Measurements from ENCODE around the gene SMU1.

The SMU1 gene

DNA sequence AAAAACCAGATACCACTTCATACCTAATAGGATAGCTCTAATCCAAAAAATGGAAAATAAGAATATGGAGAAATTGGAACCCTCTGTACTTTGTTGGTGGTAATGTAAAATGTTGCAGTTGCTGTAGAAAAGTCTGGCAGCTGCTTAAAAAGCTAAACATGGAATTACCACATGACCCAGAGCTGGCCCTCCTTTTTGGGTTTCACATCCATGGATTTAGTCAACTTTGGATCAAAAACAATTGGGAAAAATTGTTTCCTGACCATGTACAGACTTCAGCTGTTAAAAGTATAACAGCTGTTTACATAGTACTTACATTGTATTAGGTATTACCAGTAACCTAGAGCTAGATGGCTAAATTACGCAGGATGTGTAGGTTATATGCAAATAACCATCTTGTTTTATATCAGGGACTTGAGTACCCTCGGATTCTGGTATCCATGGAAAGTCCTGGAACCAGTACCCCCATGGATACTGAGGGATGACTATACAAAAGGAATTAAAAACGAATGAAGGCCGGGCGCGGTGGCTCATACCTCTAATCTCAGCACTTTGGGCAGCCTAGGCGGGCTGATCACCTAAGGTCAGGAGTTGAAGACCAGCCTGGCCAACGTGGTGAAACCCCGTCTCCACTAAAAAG is 35.6 kb downstream of the SMU1 start:
- TF ChIP-seq, protein P1, sequence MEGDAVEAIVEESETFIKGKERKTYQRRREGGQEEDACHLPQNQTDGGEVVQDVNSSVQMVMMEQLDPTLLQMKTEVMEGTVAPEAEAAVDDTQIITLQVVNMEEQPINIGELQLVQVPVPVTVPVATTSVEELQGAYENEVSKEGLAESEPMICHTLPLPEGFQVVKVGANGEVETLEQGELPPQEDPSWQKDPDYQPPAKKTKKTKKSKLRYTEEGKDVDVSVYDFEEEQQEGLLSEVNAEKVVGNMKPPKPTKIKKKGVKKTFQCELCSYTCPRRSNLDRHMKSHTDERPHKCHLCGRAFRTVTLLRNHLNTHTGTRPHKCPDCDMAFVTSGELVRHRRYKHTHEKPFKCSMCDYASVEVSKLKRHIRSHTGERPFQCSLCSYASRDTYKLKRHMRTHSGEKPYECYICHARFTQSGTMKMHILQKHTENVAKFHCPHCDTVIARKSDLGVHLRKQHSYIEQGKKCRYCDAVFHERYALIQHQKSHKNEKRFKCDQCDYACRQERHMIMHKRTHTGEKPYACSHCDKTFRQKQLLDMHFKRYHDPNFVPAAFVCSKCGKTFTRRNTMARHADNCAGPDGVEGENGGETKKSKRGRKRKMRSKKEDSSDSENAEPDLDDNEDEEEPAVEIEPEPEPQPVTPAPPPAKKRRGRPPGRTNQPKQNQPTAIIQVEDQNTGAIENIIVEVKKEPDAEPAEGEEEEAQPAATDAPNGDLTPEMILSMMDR (IDR thresholded peaks at IDR 0.05) = no peak
- H3K27ac ChIP-seq = no peak overlapping the region
- DNase-seq (ENCODE audit: low spot score) = no peak
- H3K4me3 ChIP-seq = no peak overlapping the region

DNA sequence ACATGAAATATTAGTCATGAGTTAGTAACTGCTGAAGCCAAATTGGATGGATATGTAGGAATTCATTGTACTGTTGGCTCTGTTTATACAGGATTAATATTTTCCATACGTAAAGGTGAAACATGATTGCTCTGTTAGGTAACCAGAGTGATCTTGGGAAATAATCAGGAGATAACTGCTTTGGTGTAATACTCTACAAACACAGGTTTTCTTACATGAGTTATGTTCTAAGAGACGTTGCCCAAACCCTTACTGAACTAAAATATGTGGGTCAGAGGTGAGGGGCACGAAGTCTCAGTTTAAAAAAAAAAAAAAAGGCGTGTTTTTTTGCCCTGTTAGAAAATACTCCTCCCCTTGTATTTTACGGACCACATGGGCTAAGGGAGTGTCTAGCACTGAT is 43.6 kb downstream of the SMU1 start:
- TF ChIP-seq, protein P1 (IDR thresholded peaks at IDR 0.05) = no peak
- Histone ChIP-seq H3K27ac (no peak overlapping the region), H3K4me3 (no peak overlapping the region)
- no peak for DNase-seq (ENCODE audit: low spot score)

DNA sequence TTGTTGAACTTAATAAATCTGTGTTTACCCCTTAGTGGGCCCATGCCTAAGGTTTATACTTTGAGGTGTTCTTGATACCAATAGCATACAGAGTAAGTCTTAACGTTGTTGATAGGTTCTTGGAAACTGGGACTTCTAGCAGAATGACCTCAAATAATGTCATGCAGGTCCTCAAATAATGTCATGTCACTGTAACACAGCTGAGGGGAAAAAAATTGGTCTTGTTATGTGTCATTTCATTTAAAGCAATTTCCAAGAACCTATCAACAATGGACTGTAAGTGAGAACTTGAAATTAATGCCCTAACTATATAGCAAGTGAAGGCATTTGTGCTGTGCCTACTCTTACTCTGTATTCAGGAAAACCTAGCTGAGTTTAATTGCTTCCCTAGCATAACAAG is 44.2 kb downstream of the SMU1 start:
- TF ChIP-seq, protein P1 (IDR thresholded peaks at IDR 0.05) = no peak
- Histone ChIP-seq H3K4me3 (no peak overlapping the region), H3K27ac (no peak overlapping the region)
- no peak for DNase-seq (ENCODE audit: low spot score)

DNA sequence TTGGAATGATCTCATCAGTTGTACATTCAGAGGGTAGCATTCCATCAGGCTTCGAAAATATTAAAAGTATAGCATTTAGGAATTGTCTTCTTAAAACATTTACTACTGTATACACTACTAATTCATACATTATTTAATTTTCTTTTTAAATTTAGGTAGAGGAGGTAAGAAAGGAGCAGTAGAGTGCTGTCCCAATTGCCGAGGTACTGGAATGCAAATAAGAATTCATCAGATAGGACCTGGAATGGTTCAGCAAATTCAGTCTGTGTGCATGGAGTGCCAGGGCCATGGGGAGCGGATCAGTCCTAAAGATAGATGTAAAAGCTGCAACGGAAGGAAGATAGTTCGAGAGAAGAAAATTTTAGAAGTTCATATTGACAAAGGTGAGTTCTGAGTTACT is 46.2 kb downstream of the SMU1 start:
- TF ChIP-seq, protein P1 (IDR thresholded peaks at IDR 0.05) = no peak
- H3K27ac ChIP-seq = no peak overlapping the region

DNA sequence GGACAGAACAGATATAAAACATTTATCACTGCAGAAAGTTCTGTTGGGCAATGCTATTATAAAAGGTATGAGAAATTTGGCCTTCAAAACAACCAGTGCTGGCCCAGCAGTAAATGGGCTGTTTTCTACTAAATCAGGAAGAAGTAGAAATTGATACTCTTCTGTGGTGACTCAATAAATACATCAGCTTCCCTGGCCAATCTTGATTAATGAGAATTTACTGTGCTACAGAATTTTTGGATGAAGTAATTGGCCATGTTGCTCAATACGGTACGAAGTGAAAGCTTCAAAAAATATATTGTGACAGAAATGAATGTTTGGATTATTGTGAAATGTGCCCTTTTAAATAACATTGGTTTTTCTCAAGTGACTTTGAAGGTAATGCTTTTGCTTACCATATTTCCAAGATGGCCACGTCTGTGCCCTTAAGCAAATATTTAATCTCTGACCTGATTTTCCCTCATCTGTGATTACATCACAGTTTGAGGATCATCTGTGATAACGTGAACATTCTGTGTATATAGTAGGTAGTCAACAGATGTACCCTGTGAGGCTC is 47.2 kb downstream of the SMU1 start:
- Histone ChIP-seq H3K4me3 (peak overlapping the region; percentile 10), H3K27ac (peak overlapping the region in 1 of 2 donors; percentile 2)
- TF ChIP-seq, protein P1 (IDR thresholded peaks at IDR 0.05) = no peak
- no peak for DNase-seq (ENCODE audit: low spot score)

More for the DNA sequence above, 46.2 kb downstream of the SMU1 start:
- DNase-seq (ENCODE audit: low spot score) = no peak
- H3K4me3 ChIP-seq = no peak overlapping the region

DNA sequence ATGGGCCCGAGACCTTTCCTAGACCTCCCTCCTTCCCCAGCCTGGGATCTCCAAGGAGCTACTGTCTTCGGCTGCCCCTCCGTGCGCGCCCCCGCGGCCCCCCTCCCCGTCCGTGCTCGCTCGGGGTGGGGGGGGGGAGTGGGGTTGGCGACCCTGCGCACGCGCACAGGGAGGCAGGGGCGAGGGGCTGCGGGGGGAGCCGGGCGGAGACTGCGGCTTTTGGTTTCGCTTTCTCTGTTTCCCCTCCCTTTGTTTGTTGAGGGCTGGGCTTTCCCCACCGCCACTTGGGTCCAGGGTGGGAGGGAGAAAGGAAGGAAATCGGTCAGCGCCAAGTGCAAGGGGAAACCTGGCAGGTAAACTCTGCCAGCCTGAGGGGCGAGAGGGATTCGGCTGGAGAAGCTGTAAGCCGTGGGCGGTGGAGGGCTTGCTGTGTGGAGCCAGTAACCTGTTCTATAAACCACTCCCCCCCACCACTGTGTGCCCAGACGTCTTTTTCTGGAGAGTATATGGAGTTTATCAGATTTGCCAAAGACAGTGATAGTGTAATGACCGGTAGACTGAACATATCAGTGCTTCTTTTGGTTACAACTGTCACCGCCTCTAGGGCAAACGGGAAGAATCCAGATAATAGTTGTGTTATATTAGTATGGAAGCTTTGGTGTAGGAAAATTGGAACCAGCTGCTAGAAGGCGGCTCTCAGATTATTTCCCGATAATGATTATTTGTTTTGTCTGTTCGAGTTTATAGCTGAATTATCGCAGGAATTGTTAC is 50.7 kb downstream of the SMU1 start:
- TF ChIP-seq, protein P1 (IDR thresholded peaks at IDR 0.05) = no peak
- H3K4me3 ChIP-seq = peak overlapping the region; percentile 87
- no peak for DNase-seq (ENCODE audit: low spot score)
- H3K27ac ChIP-seq = peak overlapping the region; percentile 90 to 97

Data from coronary artery (tissue), 2 donors.